ENCODE measurements around the gene STIL.

STIL gene

GRCh38 chr1:47241114-47242113 is 72.5 kb downstream of the STIL start:
- H3K27me3 ChIP-seq (replicated peaks in 2 of 5; ENCODE audit: control insufficient read depth in 4 of 5, insufficient read depth in 5 of 5, low read length in 4 of 5), result no peaks in the 10 kb centered on the region
- no peak overlapping the region for H3K4me3 ChIP-seq (ENCODE audit: control insufficient read depth in 1 of 7, extremely low read depth in 1 of 7, insufficient read depth in 4 of 7, low read depth in 2 of 7, low read length in 6 of 7)
- DNase-seq, result peak in 2 of 3 donors; percentile 62 to 72
- ChIA-PET CTCF (interaction anchor here (1.3 to 2.5 kb wide), 3 partner anchors 22 to 62 kb away, joined by 5 to 10 read pairs (median 9); no protein-coding TSS in a partner anchor), POLR2A (no interaction called here)
- no peaks in the 10 kb centered on the region for H3K9me3 ChIP-seq (ENCODE audit: control extremely low read depth in 1 of 5, control insufficient read depth in 4 of 5, insufficient read depth in 2 of 5, low read depth in 1 of 5, low read length in 4 of 5)
- WGBS (ENCODE audit: insufficient coverage), result 64% methylated on average over 4 of the region's 11 CpGs
- H3K36me3 ChIP-seq (ENCODE audit: control insufficient read depth in 4 of 4, insufficient read depth in 4 of 4, low read length in 3 of 4), result no peaks in the 10 kb centered on the region
- peaks cover 4 to 38% (median 32%) of the 10 kb centered on the region in 4 experiments for H3K4me1 ChIP-seq (ENCODE audit: control extremely low read depth in 1 of 4, control insufficient read depth in 4 of 4, insufficient read depth in 4 of 4, low read length in 3 of 4)
- no peak overlapping the region for H3K27ac ChIP-seq (ENCODE audit: insufficient read depth in 1 of 2, low read depth in 1 of 2, low read length in 2 of 2, poor library complexity in 1 of 2, severe bottlenecking in 2 of 2)

DNA sequence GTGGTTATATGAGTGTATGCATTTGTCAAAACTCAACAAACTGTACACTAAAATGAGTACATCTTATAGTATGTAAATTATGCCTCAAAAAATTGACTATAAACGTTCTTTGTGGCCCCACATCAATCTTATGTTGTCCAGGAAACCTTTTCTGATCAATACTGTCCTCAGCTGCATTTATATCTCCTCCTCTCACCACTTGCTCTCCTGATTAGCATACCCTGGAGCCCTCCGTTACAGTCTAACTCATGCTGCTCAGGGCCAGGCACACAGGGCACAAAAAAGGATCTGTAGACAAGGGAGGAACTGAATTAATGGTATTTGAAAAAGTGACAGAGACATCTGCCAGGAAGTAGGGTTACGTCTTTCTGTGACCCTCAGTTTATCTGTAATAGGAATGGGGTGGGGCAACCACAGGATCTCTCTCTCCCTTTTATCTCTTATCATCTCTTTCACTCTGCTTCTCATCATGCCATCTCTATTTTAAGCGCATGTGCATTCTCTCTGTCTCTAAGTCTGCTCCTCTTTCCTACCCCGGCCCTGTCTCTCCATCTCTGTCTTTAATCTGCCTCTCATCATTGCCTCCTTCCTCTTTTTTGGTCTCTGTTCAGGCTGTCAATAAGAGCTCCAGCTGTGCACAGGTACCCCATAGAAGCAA is 74.9 kb downstream of the STIL start:
- peak in 1 of 3 donors; percentile 31 for DNase-seq
- Histone ChIP-seq H3K36me3 (ENCODE audit: control insufficient read depth in 4 of 4, insufficient read depth in 4 of 4, low read length in 3 of 4) (no peaks in the 10 kb centered on the region), H3K9me3 (ENCODE audit: control extremely low read depth in 1 of 5, control insufficient read depth in 4 of 5, insufficient read depth in 2 of 5, low read depth in 1 of 5, low read length in 4 of 5) (no peaks in the 10 kb centered on the region), H3K27me3 (replicated peaks in 2 of 5; ENCODE audit: control insufficient read depth in 4 of 5, insufficient read depth in 5 of 5, low read length in 4 of 5) (no peaks in the 10 kb centered on the region), H3K4me1 (ENCODE audit: control extremely low read depth in 1 of 4, control insufficient read depth in 4 of 4, insufficient read depth in 4 of 4, low read length in 3 of 4) (peaks cover 10 to 62% (median 55%) of the 10 kb centered on the region in 4 experiments), H3K4me3 (ENCODE audit: control insufficient read depth in 1 of 7, extremely low read depth in 1 of 7, insufficient read depth in 4 of 7, low read depth in 2 of 7, low read length in 6 of 7) (no peak overlapping the region), H3K27ac (ENCODE audit: insufficient read depth in 1 of 2, low read depth in 1 of 2, low read length in 2 of 2, poor library complexity in 1 of 2, severe bottlenecking in 2 of 2) (no peak overlapping the region)
- POLR2A ChIA-PET, result interaction anchor here (0.7 kb wide), 1 partner anchor 18 kb away, joined by 3 read pairs; no protein-coding TSS in a partner anchor
- 69% methylated on average over 3 of the region's 5 CpGs for WGBS (ENCODE audit: insufficient coverage)
- CTCF ChIA-PET, result interaction anchor here (0.9 to 3.1 kb wide), 4 partner anchors 9 to 51 kb away, joined by 3 to 19 read pairs (median 4); no protein-coding TSS in a partner anchor

- Histone ChIP-seq H3K4me3 (ENCODE audit: control insufficient read depth in 1 of 7, extremely low read depth in 1 of 7, insufficient read depth in 4 of 7, low read depth in 2 of 7, low read length in 6 of 7) (peak overlapping the region in 4 of 7 experiments; percentile 11 to 60 (median 49)), H3K27ac (ENCODE audit: insufficient read depth in 1 of 2, low read depth in 1 of 2, low read length in 2 of 2, poor library complexity in 1 of 2, severe bottlenecking in 2 of 2) (no peak overlapping the region), H3K27me3 (replicated peaks in 2 of 5; ENCODE audit: control insufficient read depth in 4 of 5, insufficient read depth in 5 of 5, low read length in 4 of 5) (no peaks in the 10 kb centered on the region), H3K36me3 (ENCODE audit: control insufficient read depth in 4 of 4, insufficient read depth in 4 of 4, low read length in 3 of 4) (no peaks in the 10 kb centered on the region), H3K4me1 (ENCODE audit: control extremely low read depth in 1 of 4, control insufficient read depth in 4 of 4, insufficient read depth in 4 of 4, low read length in 3 of 4) (peaks cover 13 to 75% (median 65%) of the 10 kb centered on the region in 4 experiments), H3K9me3 (ENCODE audit: control extremely low read depth in 1 of 5, control insufficient read depth in 4 of 5, insufficient read depth in 2 of 5, low read depth in 1 of 5, low read length in 4 of 5) (no peaks in the 10 kb centered on the region)
- ChIA-PET POLR2A (interaction anchor here (0.9 to 1.1 kb wide), 3 partner anchors 10 to 45 kb away, joined by 3 to 4 read pairs (median 3); partner anchors contain the start of gene PDZK1IP1), CTCF (interaction anchor here (0.9 to 2.6 kb wide), 11 partner anchors 9 to 42 kb away, joined by 3 to 21 read pairs (median 5); no protein-coding TSS in a partner anchor)
- 28% methylated on average over 4 of the region's 4 CpGs for WGBS (ENCODE audit: insufficient coverage)
- DNase-seq, result no peak
These were observed 78.1 kb downstream of the STIL start for GRCh38 chr1:47235806-47236205.

GRCh38 chr1:47235241-47235681 is 78.7 kb downstream of the STIL start:
- H3K27me3 ChIP-seq (replicated peaks in 2 of 5; ENCODE audit: control insufficient read depth in 4 of 5, insufficient read depth in 5 of 5, low read length in 4 of 5), result no peaks in the 10 kb centered on the region
- POLR2A ChIA-PET, result interaction anchor here (0.6 to 1.1 kb wide), 4 partner anchors 10 to 45 kb away, joined by 3 to 4 read pairs (median 3); partner anchors contain the start of gene PDZK1IP1
- peak in 1 of 3 donors; percentile 57 for DNase-seq
- no peak overlapping the region for H3K27ac ChIP-seq (ENCODE audit: insufficient read depth in 1 of 2, low read depth in 1 of 2, low read length in 2 of 2, poor library complexity in 1 of 2, severe bottlenecking in 2 of 2)
- H3K4me1 ChIP-seq (ENCODE audit: control extremely low read depth in 1 of 4, control insufficient read depth in 4 of 4, insufficient read depth in 4 of 4, low read length in 3 of 4), result peaks cover 13 to 80% (median 67%) of the 10 kb centered on the region in 4 experiments
- H3K36me3 ChIP-seq (ENCODE audit: control insufficient read depth in 4 of 4, insufficient read depth in 4 of 4, low read length in 3 of 4), result no peaks in the 10 kb centered on the region
- peak overlapping the region in 4 of 7 experiments; percentile 11 to 60 (median 49) for H3K4me3 ChIP-seq (ENCODE audit: control insufficient read depth in 1 of 7, extremely low read depth in 1 of 7, insufficient read depth in 4 of 7, low read depth in 2 of 7, low read length in 6 of 7)
- CTCF ChIA-PET, result interaction anchor here (0.7 to 2.6 kb wide), 15 partner anchors 8 to 54 kb away, joined by 3 to 21 read pairs (median 4); no protein-coding TSS in a partner anchor
- 2% methylated on average over 11 of the region's 21 CpGs for WGBS (ENCODE audit: insufficient coverage)
- H3K9me3 ChIP-seq (ENCODE audit: control extremely low read depth in 1 of 5, control insufficient read depth in 4 of 5, insufficient read depth in 2 of 5, low read depth in 1 of 5, low read length in 4 of 5), result no peaks in the 10 kb centered on the region

DNA sequence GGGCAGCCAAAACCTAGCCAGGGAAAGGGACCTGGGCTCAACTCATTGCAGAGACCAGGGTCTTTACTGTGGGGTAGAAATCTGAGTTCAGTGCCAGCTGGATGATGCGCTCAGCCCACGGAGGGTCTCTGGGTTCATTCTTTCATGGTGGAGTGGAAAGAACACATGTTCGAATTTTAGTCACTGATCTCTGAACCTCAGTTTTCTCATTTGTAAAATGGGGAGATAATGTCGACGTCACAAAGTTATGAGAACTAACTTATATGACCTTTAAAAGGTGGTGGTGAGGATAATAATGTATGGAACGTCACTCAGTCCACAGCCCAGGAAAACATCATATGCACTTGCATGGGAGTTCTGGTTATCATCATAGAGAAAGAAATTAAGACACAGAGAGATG is 80.8 kb downstream of the STIL start:
- ChIA-PET CTCF (interaction anchor here (0.8 to 1.9 kb wide), 5 partner anchors 17 to 54 kb away, joined by 3 to 8 read pairs (median 4); no protein-coding TSS in a partner anchor), POLR2A (interaction anchor here (1.2 to 1.4 kb wide), 2 partner anchors 19 to 30 kb away, joined by 5 to 9 read pairs; no protein-coding TSS in a partner anchor)
- Histone ChIP-seq H3K27ac (ENCODE audit: insufficient read depth in 1 of 2, low read depth in 1 of 2, low read length in 2 of 2, poor library complexity in 1 of 2, severe bottlenecking in 2 of 2) (peak overlapping the region in 1 of 2 experiments; percentile 97), H3K4me1 (ENCODE audit: control extremely low read depth in 1 of 4, control insufficient read depth in 4 of 4, insufficient read depth in 4 of 4, low read length in 3 of 4) (peaks cover 13 to 89% (median 77%) of the 10 kb centered on the region in 4 experiments), H3K9me3 (ENCODE audit: control extremely low read depth in 1 of 5, control insufficient read depth in 4 of 5, insufficient read depth in 2 of 5, low read depth in 1 of 5, low read length in 4 of 5) (no peaks in the 10 kb centered on the region), H3K27me3 (replicated peaks in 2 of 5; ENCODE audit: control insufficient read depth in 4 of 5, insufficient read depth in 5 of 5, low read length in 4 of 5) (no peaks in the 10 kb centered on the region), H3K36me3 (ENCODE audit: control insufficient read depth in 4 of 4, insufficient read depth in 4 of 4, low read length in 3 of 4) (no peaks in the 10 kb centered on the region), H3K4me3 (ENCODE audit: control insufficient read depth in 1 of 7, extremely low read depth in 1 of 7, insufficient read depth in 4 of 7, low read depth in 2 of 7, low read length in 6 of 7) (peak overlapping the region in 2 of 7 experiments; percentile 24 to 100)
- 100% methylated on average over 4 of the region's 6 CpGs for WGBS (ENCODE audit: insufficient coverage)
- no peak for DNase-seq

GRCh38 chr1:47232187-47232874 is 81.6 kb downstream of the STIL start, which contains the start of gene TAL1:
TAL1 (minus strand) TSS chr1:47232225; CDS start chr1:47225888, 6,337 bp downstream.
- WGBS (ENCODE audit: insufficient coverage), result under 1% methylated on average over 37 of the region's 51 CpGs
- ChIA-PET POLR2A (interaction anchor here (1.2 to 1.4 kb wide), 2 partner anchors 18 to 31 kb away, joined by 5 to 9 read pairs; no protein-coding TSS in a partner anchor), CTCF (interaction anchor here (0.8 to 1.9 kb wide), 4 partner anchors 17 to 38 kb away, joined by 3 to 8 read pairs (median 4); no protein-coding TSS in a partner anchor)
- H3K4me3 ChIP-seq (ENCODE audit: control insufficient read depth in 1 of 7, extremely low read depth in 1 of 7, insufficient read depth in 4 of 7, low read depth in 2 of 7, low read length in 6 of 7), result peak within 1 kb of the TSS; percentile 57 to 100 (median 85)
- peak within 1 kb of the TSS; percentile 89 to 97 for H3K27ac ChIP-seq (ENCODE audit: insufficient read depth in 1 of 2, low read depth in 1 of 2, low read length in 2 of 2, poor library complexity in 1 of 2, severe bottlenecking in 2 of 2)
- peak; percentile 92 to 96 (median 94) for DNase-seq
- H3K27me3 ChIP-seq (replicated peaks in 2 of 5; ENCODE audit: control insufficient read depth in 4 of 5, insufficient read depth in 5 of 5, low read length in 4 of 5), result no peaks in the 10 kb centered on the region
- peaks cover 9 to 88% (median 78%) of the 10 kb centered on the region in 4 experiments for H3K4me1 ChIP-seq (ENCODE audit: control extremely low read depth in 1 of 4, control insufficient read depth in 4 of 4, insufficient read depth in 4 of 4, low read length in 3 of 4)
- H3K9me3 ChIP-seq (ENCODE audit: control extremely low read depth in 1 of 5, control insufficient read depth in 4 of 5, insufficient read depth in 2 of 5, low read depth in 1 of 5, low read length in 4 of 5), result no peaks in the 10 kb centered on the region
- no peaks in the 10 kb centered on the region for H3K36me3 ChIP-seq (ENCODE audit: control insufficient read depth in 4 of 4, insufficient read depth in 4 of 4, low read length in 3 of 4)

Data from common myeloid progenitor, CD34-positive (primary cell).